ENCODE results near the gene HIVEP1.

- TF ChIP-seq EZH2 (IDR thresholded peaks at IDR 0.05; ENCODE audit: low read depth), result no peak
- no peak for TF ChIP-seq CTCF (conservative IDR thresholded peaks at IDR 0.05)
Measured at GRCh38 chr6:12119085-12119588, 107.0 kb downstream of the HIVEP1 start.

All from PC-9 (cell line).